ENCODE data around the gene GFY.

Gene GFY

DNA sequence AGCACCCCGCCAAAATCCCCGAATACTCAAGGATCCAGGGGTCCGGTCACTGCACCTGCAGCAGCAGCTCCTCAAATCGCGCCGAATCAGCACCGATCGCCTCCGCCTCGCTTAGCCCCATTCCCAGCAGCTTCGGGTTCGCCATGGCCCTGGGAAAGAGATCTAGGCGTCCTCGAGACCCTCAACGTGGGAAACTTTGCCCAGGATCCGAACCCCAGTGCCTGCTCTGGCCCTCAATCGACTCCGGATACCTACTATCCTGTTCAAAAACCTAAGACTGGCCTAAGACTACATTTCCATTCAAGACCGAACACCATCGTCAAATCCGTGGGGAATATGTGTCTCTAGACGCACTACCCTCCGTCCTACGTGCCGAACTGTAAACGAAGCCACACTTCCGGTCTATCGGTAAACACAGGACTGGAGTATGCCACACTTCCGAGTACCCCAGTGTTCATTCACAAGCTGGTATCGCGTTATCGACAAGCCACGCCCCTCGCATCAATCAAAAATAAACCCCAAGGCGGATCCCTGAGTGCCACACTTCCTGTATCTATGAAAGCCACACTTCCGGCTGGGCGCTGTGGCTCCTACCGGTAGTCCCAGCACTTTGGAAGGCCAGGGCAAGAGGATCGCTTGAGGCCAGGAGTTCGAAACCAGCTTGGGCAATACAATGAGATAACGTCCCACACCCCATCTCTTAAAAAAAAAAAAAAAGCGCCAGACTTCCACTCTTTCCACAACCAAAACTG, 26.4 kb downstream of the GFY start, which contains the start of gene PIH1D1:
TSS of gene PIH1D1 (minus strand) at position 385 of the 752 bp plus-strand sequence. CDS start at position 145, 240 bp downstream.
- TF ChIP-seq, protein P1, sequence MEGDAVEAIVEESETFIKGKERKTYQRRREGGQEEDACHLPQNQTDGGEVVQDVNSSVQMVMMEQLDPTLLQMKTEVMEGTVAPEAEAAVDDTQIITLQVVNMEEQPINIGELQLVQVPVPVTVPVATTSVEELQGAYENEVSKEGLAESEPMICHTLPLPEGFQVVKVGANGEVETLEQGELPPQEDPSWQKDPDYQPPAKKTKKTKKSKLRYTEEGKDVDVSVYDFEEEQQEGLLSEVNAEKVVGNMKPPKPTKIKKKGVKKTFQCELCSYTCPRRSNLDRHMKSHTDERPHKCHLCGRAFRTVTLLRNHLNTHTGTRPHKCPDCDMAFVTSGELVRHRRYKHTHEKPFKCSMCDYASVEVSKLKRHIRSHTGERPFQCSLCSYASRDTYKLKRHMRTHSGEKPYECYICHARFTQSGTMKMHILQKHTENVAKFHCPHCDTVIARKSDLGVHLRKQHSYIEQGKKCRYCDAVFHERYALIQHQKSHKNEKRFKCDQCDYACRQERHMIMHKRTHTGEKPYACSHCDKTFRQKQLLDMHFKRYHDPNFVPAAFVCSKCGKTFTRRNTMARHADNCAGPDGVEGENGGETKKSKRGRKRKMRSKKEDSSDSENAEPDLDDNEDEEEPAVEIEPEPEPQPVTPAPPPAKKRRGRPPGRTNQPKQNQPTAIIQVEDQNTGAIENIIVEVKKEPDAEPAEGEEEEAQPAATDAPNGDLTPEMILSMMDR (IDR thresholded peaks at IDR 0.05; ENCODE audit: low read depth, low read length, missing control alignments), result no peak
- peak; percentile 99 for DNase-seq (ENCODE audit: low read depth)
- peak within 1 kb of the TSS; percentile 98 for H3K4me3 ChIP-seq (ENCODE audit: low read depth, low read length)

DNA sequence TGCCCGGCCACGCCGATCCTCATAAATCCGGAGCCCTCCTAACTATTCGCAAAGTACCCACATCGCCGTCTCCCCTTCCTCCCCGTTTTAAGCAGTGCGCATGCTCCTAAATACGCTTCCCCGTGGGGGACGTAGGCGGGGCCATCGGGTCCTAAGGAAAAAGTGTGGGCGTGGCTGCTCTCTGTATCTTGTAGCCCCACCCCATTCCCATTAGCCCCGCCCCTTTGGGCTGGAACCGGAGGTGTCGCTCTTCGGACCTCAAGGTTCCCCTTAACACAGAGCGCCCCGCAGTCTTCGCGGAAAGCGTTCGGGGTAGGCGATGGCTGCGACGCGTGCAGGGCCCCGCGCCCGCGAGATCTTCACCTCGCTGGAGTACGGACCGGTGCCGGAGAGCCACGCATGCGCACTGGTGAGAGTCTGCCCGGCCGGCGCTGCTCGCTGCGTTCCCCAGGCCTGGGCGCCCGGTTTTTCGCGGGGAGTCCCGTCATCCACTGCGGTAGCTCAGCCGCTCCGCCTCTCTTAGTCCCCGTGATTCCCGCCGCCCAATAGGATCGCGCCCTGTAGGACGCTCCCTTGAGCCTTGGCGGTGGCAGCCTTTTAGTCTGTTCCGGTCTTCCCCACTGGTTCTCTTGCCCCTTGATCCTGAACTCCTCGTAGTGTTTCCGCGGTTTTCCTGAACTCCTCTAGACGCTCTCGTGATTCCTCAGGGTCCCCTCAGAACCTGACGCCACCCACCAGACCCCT, 28.0 kb downstream of the GFY start, which contains the start of gene ALDH16A1:
TSS of gene ALDH16A1 (plus strand) at position 213 of the 744 bp plus-strand sequence. CDS start at position 320, 107 bp downstream.
- peak; percentile 93 for DNase-seq (ENCODE audit: low read depth)
- H3K4me3 ChIP-seq (ENCODE audit: low read depth, low read length), result peak within 1 kb of the TSS; percentile 83
- TF ChIP-seq, protein P1 (IDR thresholded peaks at IDR 0.05; ENCODE audit: low read depth, low read length, missing control alignments), result no peak

DNA sequence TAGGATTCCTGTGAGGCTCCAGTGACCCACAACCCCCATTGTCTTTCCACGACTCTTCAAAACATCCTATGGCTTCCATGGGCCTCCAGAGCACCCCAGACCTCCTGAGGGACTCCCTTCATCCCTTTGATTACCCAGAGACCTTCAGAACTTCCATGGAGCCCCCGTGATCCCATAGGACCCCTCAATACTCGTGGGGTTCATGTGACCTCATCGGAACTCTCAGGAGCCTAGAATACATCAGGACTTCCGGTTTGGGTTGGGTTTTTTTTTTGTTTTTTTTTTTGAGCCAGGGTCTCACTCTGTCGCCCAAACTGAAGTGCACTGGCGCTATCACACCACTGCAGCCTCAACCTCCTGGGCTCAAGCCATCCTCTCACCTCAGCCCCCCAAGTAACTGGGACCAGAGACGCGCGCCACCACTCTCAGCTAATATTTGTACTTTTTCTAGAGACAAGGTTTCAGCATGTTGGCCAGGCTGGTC, 28.6 kb downstream of the GFY start:
- TF ChIP-seq, protein P1 (IDR thresholded peaks at IDR 0.05; ENCODE audit: low read depth, low read length, missing control alignments), result no peak
- no peak for DNase-seq (ENCODE audit: low read depth)
- peak overlapping the region; percentile 83 for H3K4me3 ChIP-seq (ENCODE audit: low read depth, low read length)

DNA sequence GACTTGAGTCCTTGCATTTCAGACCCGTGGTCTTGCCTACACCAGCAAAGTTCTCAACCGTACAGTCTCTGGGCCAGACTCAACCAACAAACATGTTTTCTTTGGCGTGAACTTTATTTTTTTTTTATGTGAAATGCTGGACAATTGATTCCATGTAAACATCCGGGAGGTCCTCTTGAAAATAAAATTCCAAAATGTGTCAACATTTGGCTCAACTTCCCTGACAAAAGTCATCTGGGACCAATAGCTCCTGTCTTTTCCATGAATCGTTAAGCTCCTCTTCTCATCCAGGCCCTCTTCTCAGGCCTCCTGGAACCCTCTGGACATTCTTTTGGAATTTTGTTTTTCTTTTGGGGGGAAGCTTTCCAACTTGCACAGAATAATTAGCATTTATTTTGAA, 30.6 kb downstream of the GFY start:
- H3K4me3 ChIP-seq (ENCODE audit: low read depth, low read length), result no peak overlapping the region
- TF ChIP-seq, protein P1 (IDR thresholded peaks at IDR 0.05; ENCODE audit: low read depth, low read length, missing control alignments), result no peak
- DNase-seq (ENCODE audit: low read depth), result no peak

DNA sequence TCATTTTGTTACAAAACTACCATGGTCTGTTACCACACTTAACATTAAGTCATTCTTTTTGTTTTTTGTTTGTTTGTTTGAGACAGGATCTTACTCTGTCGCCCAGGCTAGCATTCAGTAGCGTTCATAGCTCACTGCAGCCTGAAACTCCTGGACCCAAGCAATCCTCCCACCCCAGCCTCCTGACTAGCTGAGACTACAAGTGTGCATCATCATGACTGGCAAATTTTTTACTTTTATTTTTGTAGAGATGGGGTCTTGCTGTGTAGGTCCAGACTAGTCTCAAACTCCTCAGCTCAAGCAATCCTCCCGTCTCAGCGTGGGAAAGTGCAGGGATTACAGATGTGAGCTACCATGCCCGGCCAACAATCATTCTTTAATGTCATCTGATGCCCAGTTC, 31.1 kb downstream of the GFY start:
- H3K4me3 ChIP-seq (ENCODE audit: low read depth, low read length), result no peak overlapping the region
- no peak for DNase-seq (ENCODE audit: low read depth)
- TF ChIP-seq, protein P1 (IDR thresholded peaks at IDR 0.05; ENCODE audit: low read depth, low read length, missing control alignments), result no peak

DNA sequence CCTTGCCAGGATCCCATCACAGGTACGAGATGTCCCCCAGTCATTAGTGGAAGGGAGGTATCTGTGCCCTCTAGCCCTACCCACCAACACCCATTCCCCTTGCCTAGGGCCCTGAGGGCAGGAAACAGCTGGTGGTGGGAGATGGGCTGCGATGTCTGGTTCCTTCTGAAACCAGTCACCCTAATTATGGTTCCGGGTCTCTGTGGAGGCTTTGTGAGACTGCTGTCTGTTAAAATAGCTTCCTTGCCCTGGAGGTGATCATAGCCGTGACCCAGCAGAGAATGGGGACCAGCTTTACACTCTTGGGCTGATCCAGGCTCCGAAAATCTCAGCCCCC, 33.3 kb downstream of the GFY start:
- TF ChIP-seq, protein P1 (IDR thresholded peaks at IDR 0.05; ENCODE audit: low read depth, low read length, missing control alignments), result no peak
- no peak for DNase-seq (ENCODE audit: low read depth)
- no peak overlapping the region for H3K4me3 ChIP-seq (ENCODE audit: low read depth, low read length)

All from GM12864 (cell line).